ENCODE data around the gene SLC5A6.
A peak's percentile ranks its signal among the peaks of the same experiment; 100 is the strongest.

The SLC5A6 gene

DNA sequence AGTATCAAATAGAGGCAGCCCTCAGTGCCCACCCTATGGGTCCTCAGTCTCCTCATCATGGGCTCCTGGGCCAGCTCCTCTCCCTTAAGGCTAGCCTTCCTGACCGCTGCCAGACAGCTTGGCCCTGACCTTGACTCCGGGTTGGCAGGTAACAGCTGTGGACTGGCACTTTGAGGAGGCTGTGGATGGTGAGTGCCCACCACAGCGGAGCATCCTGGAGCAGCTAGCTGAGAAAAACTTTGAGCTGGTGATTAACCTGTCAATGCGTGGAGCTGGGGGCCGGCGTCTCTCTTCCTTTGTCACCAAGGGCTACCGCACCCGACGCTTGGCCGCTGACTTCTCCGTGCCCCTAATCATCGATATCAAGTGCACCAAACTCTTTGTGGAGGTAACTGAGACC is 24.1 kb upstream of the SLC5A6 start:
- DNase-seq, result no peak

- no peak for DNase-seq
Observed at GRCh38 chr2:27233341-27233740, 21.3 kb upstream of the SLC5A6 start.

- no peak for DNase-seq
Observed at GRCh38 chr2:27231921-27232320, 19.9 kb upstream of the SLC5A6 start.

- DNase-seq, result no peak
Observed at GRCh38 chr2:27227501-27227900, 15.4 kb upstream of the SLC5A6 start.

GRCh38 chr2:27225526-27225925 is 13.5 kb upstream of the SLC5A6 start:
- no peak for DNase-seq

- no peak for DNase-seq
Observed at GRCh38 chr2:27223416-27223815, 11.3 kb upstream of the SLC5A6 start.

DNA sequence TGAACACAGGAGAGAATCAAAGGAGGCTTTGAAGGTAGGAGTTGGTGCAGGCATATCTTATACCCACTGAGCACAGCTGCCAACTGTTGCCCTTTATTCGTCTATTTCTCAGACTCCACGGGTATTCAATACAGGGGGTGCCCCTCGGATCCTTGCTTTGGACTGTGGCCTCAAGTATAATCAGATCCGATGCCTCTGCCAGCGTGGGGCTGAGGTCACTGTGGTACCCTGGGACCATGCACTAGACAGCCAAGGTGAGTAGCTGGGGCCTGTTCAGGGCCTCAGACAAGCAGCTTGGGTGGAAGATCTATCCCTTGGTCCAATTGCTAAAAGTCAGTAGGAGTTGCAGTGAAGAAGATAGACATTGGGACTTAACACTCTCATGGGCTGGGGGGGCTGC is 10.3 kb upstream of the SLC5A6 start:
- DNase-seq, result no peak

GRCh38 chr2:27221166-27221565 is 9.1 kb upstream of the SLC5A6 start:
- no peak for DNase-seq

- no peak for DNase-seq
Observed at GRCh38 chr2:27220091-27220490, 8.0 kb upstream of the SLC5A6 start.

- no peak for DNase-seq
Observed at GRCh38 chr2:27219091-27219490, 7.0 kb upstream of the SLC5A6 start.

GRCh38 chr2:27218614-27219013 is 6.5 kb upstream of the SLC5A6 start:
- no peak for DNase-seq

- DNase-seq, result peak; percentile 83
Observed at GRCh38 chr2:27217173-27218121, 5.4 kb upstream of the SLC5A6 start, which contains the start of gene CAD. TSS of gene CAD (plus strand) at chr2:27217369. CDS start at chr2:27217552, 183 bp downstream.

GRCh38 chr2:27216416-27217137 is 4.5 kb upstream of the SLC5A6 start:
- DNase-seq, result no peak

GRCh38 chr2:27214941-27215340 is 2.9 kb upstream of the SLC5A6 start:
- no peak for DNase-seq

DNA sequence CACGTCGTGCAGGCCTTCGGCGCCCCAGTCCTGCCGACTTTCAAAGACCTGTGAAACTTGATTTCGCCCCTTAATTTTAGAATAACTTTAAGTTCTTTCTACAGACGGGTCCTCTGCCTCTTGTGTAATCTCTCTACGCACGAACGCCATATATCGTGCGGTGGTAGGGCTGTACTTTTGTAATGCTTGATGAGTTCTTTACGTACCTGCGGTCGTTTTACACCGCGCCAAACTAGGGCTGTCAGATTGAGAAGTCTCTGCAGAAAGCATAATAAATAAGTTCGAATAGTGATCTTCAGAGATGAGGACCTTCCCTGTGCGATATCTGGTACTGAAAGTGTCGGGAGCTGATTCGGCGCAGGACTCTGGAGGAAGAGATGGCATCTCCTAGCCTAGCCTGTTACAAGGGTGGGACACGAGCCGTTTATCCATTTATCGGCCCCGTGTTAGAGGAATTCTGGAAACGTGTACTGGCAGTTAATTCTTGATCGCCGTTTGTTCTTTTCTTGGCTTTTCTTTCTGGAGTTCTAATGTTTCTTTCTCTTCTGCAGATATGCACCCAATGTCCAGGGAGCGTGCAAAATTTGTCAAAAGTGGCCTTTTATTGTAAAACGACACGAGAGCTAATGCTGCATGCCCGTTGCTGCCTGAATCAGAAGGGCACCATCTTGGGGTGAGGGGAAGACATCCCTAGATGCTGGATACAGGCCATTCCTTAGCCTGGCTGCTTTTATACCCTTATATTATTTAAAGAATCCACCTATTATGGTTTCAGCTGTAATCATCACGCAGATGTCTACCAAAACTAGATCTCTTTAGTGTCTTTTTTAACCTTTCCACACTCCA is 781 bp upstream of the SLC5A6 start:
- peak; percentile 54 for DNase-seq

DNA sequence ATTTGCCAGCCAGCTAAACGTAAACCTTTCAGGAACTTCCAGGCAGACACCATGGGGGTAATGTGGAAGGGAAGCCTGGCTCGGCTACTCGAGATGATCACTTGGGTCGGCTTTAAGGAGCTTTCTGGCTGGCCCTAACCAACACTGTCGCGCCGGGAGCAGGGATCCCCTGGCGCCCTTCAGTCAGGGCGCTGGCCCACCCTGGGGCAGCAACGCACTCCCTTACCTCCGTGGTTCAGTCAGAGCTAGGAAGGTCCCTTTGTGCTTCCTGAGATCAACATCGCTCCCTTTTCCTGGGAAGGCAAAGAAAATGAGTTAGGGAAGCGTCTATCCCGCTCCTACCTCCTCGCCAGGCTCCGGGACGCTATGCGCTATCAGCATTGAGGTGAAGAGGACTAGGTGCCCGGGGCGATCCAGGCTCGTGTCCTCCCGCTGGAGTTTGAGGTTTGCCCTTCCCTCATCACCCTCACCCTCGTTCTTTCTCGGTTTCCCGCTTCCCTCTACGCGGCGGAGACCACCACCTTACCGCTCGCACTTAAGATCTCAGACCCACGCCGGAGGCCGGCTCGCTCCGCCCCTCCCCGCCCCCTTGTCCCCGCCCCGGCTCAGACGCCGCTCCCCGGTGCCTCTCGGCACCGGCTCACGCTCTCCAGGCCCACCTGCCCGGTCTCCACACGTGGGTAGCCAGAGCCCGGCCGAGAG is 676 bp downstream of the SLC5A6 start:
- DNase-seq, result no peak

GRCh38 chr2:27209621-27210401 is 2.3 kb downstream of the SLC5A6 start:
- DNase-seq, result no peak

DNA sequence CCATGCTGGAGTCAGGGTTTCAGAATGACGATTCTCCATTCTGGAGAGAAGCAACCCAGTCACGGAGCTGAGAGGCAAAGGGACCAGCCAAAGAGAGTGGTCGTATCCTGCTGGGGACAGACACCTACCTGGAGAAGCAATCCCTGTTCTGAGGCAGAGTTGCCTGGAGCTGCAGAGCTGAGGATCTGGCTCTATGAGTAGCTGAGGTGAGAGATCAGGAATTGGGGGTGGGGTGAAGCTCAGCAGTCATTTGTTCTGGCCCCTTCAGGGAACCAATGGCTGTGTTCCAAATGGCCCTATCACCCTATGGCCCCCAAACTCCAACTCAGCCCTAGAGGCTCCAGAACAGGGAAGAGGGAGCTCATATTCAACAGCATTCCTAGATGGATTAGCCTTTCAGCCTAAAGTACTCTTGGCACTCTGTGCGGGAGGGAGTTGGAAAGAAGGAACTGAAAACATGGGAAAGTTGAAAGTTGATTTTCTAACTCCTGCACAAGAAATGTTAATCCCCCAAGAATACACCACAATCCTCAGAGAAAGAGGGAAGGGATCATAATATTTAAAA is 3.5 kb downstream of the SLC5A6 start:
- DNase-seq, result no peak

- no peak for DNase-seq
Observed at GRCh38 chr2:27206346-27206745, 5.7 kb downstream of the SLC5A6 start.

GRCh38 chr2:27205206-27205605 is 6.9 kb downstream of the SLC5A6 start:
- DNase-seq, result no peak

DNA sequence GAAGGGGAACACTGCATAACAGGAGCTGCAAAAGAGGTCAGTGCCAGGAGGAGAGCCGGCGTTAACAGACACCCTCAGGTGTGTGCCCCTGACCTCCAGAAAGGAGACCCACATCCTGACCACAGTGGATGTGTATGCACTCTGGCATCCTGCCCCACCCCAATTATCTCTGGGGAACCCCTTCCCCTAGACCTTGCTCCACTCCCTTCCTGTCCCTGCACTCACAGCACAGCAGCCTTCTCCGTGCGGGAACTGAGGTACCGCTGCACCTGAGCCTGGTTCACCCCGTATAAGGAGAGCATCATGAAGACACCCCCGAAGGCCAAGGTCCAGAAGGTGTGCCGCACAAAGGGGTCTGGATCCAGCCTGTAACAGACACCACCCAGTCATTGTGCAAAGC is 7.5 kb downstream of the SLC5A6 start:
- no peak for DNase-seq

Measured in activated CD4-positive, alpha-beta T cell treated with anti-CD3 and anti-CD28 coated beads, Interleukin-2, amount 50 U/mL, for 1 hour (primary cell).